Endothelial cell of umbilical vein (primary cell): Measurements from ENCODE around the gene DNAJC30. TPM values are rescaled to one million over a fixed set of nuclear protein-coding genes. Genes with fewer than 3 reads are reported as not detected.

ENCODE experiments used
- BruUV-seq: library from RNA; stranded (reverse); fragments of 400-500 nt; replicated peaks from 2 replicates; lab custom pipeline; 2021; lab: Mats Ljungman, UMichigan
- CTCF ChIA-PET: fragments of 300-600, 350-600 bp; sonication (Branson Sonifier 250); formaldehyde crosslinking; loops from one replicate; lab custom pipeline; 2021; ENCODE audit warnings: antibody characterized with exemption, inconsistent platforms; lab: Charles Lee
- POLR2A ChIA-PET: fragments of 300-600, 350-600 bp; sonication (Branson Sonifier 250); formaldehyde crosslinking; loops from one replicate; lab custom pipeline; 2021; ENCODE audit warnings: antibody characterized with exemption, inconsistent platforms; lab: Charles Lee
- DNase-seq: peaks from one replicate; pipeline ENCODE4 v3.0.0-alpha.2; 2011; ENCODE audit warnings: low read depth, low spot score
- FAIRE-seq: peaks from 2 replicates; lab custom pipeline; 2011; peaks lifted over from hg19 to GRCh38; lab: Jason Lieb, UNC
- H2AFZ ChIP-seq: 2 replicates; pipeline ENCODE4 v1.6.0; 2012; ENCODE audit warnings: low read depth, low read length, control low read depth, inconsistent platforms
- H3K27ac ChIP-seq: 2 replicates; pipeline ENCODE4 v1.5.1; 2011; ENCODE audit warnings: low read depth, mild to moderate bottlenecking, control low read depth, low read length, moderate library complexity; ENCODE audit not compliant: insufficient read depth
- H3K27me3 ChIP-seq, 2 experiments: 2 replicates each; pipeline versions ENCODE4 v1.6.0 to v1.6.1; 2011; ENCODE audit warnings: low read length in 2 of 2, mixed read lengths in 1 of 2; ENCODE audit not compliant: control insufficient read depth in 2 of 2, insufficient read depth in 2 of 2
- H3K36me3 ChIP-seq, 2 experiments: 2 replicates in 1 of 2; 3 replicates in 1 of 2; pipeline ENCODE4 v1.5.1; 2011; ENCODE audit warnings: low read length in 2 of 2, mild to moderate bottlenecking in 1 of 2, moderate library complexity in 1 of 2; ENCODE audit not compliant: control insufficient read depth in 2 of 2, insufficient read depth in 2 of 2; ENCODE audit errors: extremely low read depth in 1 of 2
- H3K4me1 ChIP-seq: 3 replicates; pipeline ENCODE4 v1.5.1; 2011; ENCODE audit warnings: mild to moderate bottlenecking, low read length; ENCODE audit not compliant: control insufficient read depth, insufficient read depth; ENCODE audit errors: extremely low read depth
- H3K4me2 ChIP-seq: 2 replicates; pipeline ENCODE4 v1.6.1; 2011; ENCODE audit warnings: low read length, control low read depth, mixed read lengths; ENCODE audit not compliant: insufficient read depth
- H3K4me3 ChIP-seq, 3 experiments: fragments of 200-600 bp in 1 of 3; sonication (generic), shearing (Covaris generic) in 1 of 3; replicated peaks in 1 of 3; 2 replicates each; pipeline ENCODE4 v1.5.1; 2011 to 2016; ENCODE audit warnings: control low read depth in 3 of 3, low read length in 3 of 3, mild to moderate bottlenecking in 2 of 3, inconsistent platforms in 1 of 3, low read depth in 1 of 3, moderate library complexity in 1 of 3; ENCODE audit not compliant: insufficient read depth in 1 of 3
- H3K79me2 ChIP-seq: 2 replicates; pipeline ENCODE4 v1.6.0; 2012; ENCODE audit warnings: low read length, inconsistent platforms; ENCODE audit not compliant: control insufficient read depth, insufficient read depth
- H3K9ac ChIP-seq: replicated peaks from 2 replicates; pipeline ENCODE3; 2011; ENCODE audit warnings: low read length, control low read depth; ENCODE audit not compliant: insufficient read depth; ENCODE audit errors: extremely low read depth
- H3K9me1 ChIP-seq: replicated peaks from 3 replicates; pipeline ENCODE4 v1.6.0; 2011; ENCODE audit warnings: mild to moderate bottlenecking, low read length; ENCODE audit not compliant: control insufficient read depth, insufficient read depth; ENCODE audit errors: extremely low read depth
- H3K9me3 ChIP-seq: replicated peaks from 2 replicates; pipeline ENCODE4 v1.5.1; 2012; ENCODE audit warnings: low read length, inconsistent platforms; ENCODE audit not compliant: control insufficient read depth, insufficient read depth
- H4K20me1 ChIP-seq: replicated peaks from 2 replicates; pipeline ENCODE3; 2011; ENCODE audit warnings: mild to moderate bottlenecking, low read length; ENCODE audit not compliant: control insufficient read depth, insufficient read depth; ENCODE audit errors: extremely low read depth
- EZH2 ChIP-seq: IDR thresholded peaks from 2 replicates; pipeline ENCODE4 v1.6.1; 2012; ENCODE audit warnings: borderline replicate concordance, low read depth, mild to moderate bottlenecking, moderate library complexity, low read length, inconsistent platforms; ENCODE audit not compliant: severe bottlenecking
- FOS ChIP-seq: IDR thresholded peaks from 2 replicates; pipeline ENCODE4 v1.6.1; 2011; ENCODE audit warnings: mild to moderate bottlenecking, low read length, moderate library complexity, borderline replicate concordance; ENCODE audit not compliant: insufficient read depth
- GATA2 ChIP-seq: IDR thresholded peaks from 2 replicates; pipeline ENCODE4 v1.7.0; 2011; ENCODE audit warnings: low read depth, mild to moderate bottlenecking, moderate library complexity, mixed read lengths, low read length; ENCODE audit not compliant: insufficient read length, insufficient read depth
- JUN ChIP-seq: IDR thresholded peaks from 2 replicates; pipeline ENCODE4 v1.6.1; 2011; ENCODE audit warnings: borderline replicate concordance, low read depth; ENCODE audit not compliant: insufficient read length, insufficient read depth
- MYC ChIP-seq: IDR thresholded peaks from one replicate; pipeline ENCODE4 v1.6.1; 2011; ENCODE audit warnings: mild to moderate bottlenecking, low read depth, low read length
- POLR2A ChIP-seq: IDR thresholded peaks from 2 replicates; pipeline ENCODE4 v1.6.1; 2012; ENCODE audit warnings: low read depth, mild to moderate bottlenecking, control low read depth, low read length
- POLR2AphosphoS5 ChIP-seq: IDR thresholded peaks from 2 replicates; pipeline ENCODE4 v1.6.1; 2012; ENCODE audit warnings: low read depth, mild to moderate bottlenecking, control low read depth, low read length, moderate library complexity; ENCODE audit not compliant: insufficient read depth
- dilution Hi-C: fragments of 300-500 bp; cut with MboI; formaldehyde crosslinking; loops from one replicate; pipeline ENCODE4 v1.15.0; 2019; ENCODE audit warnings: low sequenced_read_pairs; ENCODE audit not compliant: extremely low pct_ligation_motif_present
- intact Hi-C: fragments of 100-400 bp; cut with micrococcal nuclease; formaldehyde crosslinking; loops from one replicate; pipeline ENCODE4 v1.10.0; 2022
- polyA plus RNA-seq, 4 experiments: library from polyadenylated mRNA; depleted of rRNA in 3 of 4; stranded (reverse) in 3 of 4; unstranded in 1 of 4; fragments of >200 nt; gene quantifications; 2 replicates each; pipeline versions ENCODE4 v1.2.1 to v1.2.3, GENCODE V29; 2011 to 2012; ENCODE audit warnings: missing spikeins in 1 of 4
- total RNA-seq: library from RNA; stranded (reverse); gene quantifications from 2 replicates; pipeline ENCODE4 v1.2.3, GENCODE V29; 2021
- TF ChIP-seq, protein P1 (sequence below), 2 donors: IDR thresholded peaks; 1 replicate in 1 of 2; 2 replicates in 1 of 2; pipeline ENCODE4 v1.5.1; 2011; ENCODE audit warnings: low read length in 2 of 2, mild to moderate bottlenecking in 2 of 2, moderate library complexity in 2 of 2, control low read depth in 1 of 2, inconsistent platforms in 1 of 2, low read depth in 1 of 2; ENCODE audit not compliant: insufficient read depth in 1 of 2; ENCODE audit errors: extremely low read depth in 1 of 2
- TF ChIP-seq, protein P2 (sequence below): IDR thresholded peaks from 2 replicates; pipeline ENCODE4 v1.6.1; 2011; ENCODE audit not compliant: insufficient read depth, insufficient read length

The DNAJC30 gene
- total and polyA plus RNA-seq, 2 donors (not counting 3 experiments of a cell fraction or from before 2014, with no cell fraction given): 10.6 to 11.9 TPM

DNA sequence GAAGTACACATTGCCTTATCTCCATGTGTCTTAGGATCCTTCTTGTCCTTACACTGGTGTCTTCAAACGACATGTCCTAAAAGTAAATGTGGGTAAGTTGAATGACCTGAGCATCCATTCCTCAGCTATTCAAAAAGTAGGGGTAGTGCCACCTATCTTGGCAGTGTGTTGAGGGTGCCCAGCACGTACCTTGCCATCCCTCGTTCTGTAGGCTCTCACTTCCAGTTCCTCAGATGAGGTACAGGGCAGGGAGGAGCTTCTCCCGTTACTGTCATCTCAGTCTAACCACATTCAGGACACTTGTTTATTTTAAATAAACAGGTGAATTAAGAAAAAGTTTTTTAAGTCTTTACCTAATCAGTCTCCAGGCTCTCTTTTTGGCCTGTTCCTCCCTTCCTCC, 13.1 kb upstream of the DNAJC30 start:
- TF ChIP-seq, protein P1, sequence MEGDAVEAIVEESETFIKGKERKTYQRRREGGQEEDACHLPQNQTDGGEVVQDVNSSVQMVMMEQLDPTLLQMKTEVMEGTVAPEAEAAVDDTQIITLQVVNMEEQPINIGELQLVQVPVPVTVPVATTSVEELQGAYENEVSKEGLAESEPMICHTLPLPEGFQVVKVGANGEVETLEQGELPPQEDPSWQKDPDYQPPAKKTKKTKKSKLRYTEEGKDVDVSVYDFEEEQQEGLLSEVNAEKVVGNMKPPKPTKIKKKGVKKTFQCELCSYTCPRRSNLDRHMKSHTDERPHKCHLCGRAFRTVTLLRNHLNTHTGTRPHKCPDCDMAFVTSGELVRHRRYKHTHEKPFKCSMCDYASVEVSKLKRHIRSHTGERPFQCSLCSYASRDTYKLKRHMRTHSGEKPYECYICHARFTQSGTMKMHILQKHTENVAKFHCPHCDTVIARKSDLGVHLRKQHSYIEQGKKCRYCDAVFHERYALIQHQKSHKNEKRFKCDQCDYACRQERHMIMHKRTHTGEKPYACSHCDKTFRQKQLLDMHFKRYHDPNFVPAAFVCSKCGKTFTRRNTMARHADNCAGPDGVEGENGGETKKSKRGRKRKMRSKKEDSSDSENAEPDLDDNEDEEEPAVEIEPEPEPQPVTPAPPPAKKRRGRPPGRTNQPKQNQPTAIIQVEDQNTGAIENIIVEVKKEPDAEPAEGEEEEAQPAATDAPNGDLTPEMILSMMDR (IDR thresholded peaks at IDR 0.05; ENCODE audit: extremely low read depth in 1 of 2, insufficient read depth in 1 of 2, low read depth in 1 of 2, low read length in 2 of 2): no peak
- TF ChIP-seq GATA2: no peak
- no peak for TF ChIP-seq FOS
- TF ChIP-seq POLR2AphosphoS5: no peak
- TF ChIP-seq, protein P2, sequence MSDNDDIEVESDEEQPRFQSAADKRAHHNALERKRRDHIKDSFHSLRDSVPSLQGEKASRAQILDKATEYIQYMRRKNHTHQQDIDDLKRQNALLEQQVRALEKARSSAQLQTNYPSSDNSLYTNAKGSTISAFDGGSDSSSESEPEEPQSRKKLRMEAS: no peak
- no peak for TF ChIP-seq POLR2A
- no peak for TF ChIP-seq EZH2
- TF ChIP-seq MYC: no peak
- no peak for TF ChIP-seq JUN
- no peaks in the 10 kb centered on the region for H4K20me1 ChIP-seq
- H3K36me3 ChIP-seq: peaks cover 11 to 48% of the 10 kb centered on the region in 2 experiments
- DNase-seq: no peak
- no peak overlapping the region for H3K4me2 ChIP-seq
- POLR2A ChIA-PET: interaction anchor here (0.6 kb wide), 1 partner anchor 12 kb away, joined by 3 read pairs; no protein-coding TSS in a partner anchor
- dilution Hi-C loops (no loop called here), intact Hi-C loops (no loop called here)
- no peak overlapping the region for H3K9ac ChIP-seq
- CTCF ChIA-PET: interaction anchor here (1.6 to 4.5 kb wide), 3 partner anchors 10 to 89 kb away, joined by 6 to 16 read pairs (median 10); no protein-coding TSS in a partner anchor
- no TSS peak for BruUV-seq
- H3K27me3 ChIP-seq: no peaks in the 10 kb centered on the region
- H3K9me3 ChIP-seq: no peaks in the 10 kb centered on the region
- H3K4me3 ChIP-seq: no peak overlapping the region
- H2AFZ ChIP-seq: no peak overlapping the region
- no peak overlapping the region for H3K27ac ChIP-seq
- no peaks in the 10 kb centered on the region for H3K9me1 ChIP-seq
- no peaks in the 10 kb centered on the region for H3K79me2 ChIP-seq
- no peak for FAIRE-seq
- H3K4me1 ChIP-seq: no peaks in the 10 kb centered on the region
